GM19468 (cell line): ENCODE measurements around the gene MINDY4.

ENCODE experiments used
- ATAC-seq: cut with Tn5 transposase; IDR thresholded peaks from one replicate; pipeline ENCODE4 v1.9.1; 2021; ENCODE audit warnings: mild to moderate bottlenecking, moderate library complexity, moderate number of reproducible peaks; ENCODE audit not compliant: unreplicated experiment; ENCODE audit errors: extremely low read depth

MINDY4 gene

GRCh38 chr7:30771174-30771879 lies at the start of gene MINDY4:
MINDY4 (plus strand) TSS chr7:30771417; CDS start chr7:30771494, 77 bp downstream.
- ATAC-seq, result peak; percentile 44

DNA sequence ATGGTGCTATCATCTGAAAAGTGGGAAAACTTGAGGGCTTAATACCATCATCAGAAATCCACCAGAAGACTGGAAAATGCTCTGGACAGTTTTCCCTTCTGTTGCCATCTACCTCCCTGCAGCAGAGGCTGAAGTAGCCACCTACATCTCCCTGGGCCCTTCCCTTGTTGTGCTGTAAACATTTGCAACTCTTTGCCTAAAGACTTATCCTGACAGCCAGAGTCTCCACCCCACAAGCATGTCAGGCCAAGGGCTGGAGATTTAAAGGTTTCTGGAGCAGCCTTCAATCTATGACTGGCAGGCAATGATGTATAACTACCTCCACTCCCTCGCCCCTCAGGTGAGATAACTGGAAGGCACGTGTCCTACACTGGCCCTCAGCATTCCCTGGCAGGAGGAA lies 49.0 kb upstream of the MINDY4 start:
- no peak for ATAC-seq

DNA sequence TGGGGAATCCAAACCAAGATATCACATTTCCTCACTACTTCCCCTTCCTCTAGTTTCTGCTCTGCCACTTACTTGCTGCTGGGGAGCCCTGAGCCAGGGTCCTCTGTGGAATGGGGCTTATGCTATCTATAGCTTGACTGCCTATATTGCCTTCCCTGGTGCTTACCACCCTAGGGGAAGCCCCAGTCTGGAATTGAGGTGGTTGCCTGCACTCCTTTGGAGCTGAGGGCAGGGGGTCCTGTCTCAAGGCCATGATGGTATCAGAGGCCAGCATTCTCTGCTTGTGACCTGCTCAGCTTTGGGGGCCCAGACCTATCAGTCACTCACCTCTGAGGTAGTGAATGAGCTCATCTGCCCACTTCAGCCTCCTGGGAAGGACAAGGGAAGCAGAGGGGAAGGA lies 48.5 kb upstream of the MINDY4 start:
- ATAC-seq, result no peak

GRCh38 chr7:30723776-30724175 lies 47.4 kb upstream of the MINDY4 start:
- ATAC-seq, result no peak

DNA sequence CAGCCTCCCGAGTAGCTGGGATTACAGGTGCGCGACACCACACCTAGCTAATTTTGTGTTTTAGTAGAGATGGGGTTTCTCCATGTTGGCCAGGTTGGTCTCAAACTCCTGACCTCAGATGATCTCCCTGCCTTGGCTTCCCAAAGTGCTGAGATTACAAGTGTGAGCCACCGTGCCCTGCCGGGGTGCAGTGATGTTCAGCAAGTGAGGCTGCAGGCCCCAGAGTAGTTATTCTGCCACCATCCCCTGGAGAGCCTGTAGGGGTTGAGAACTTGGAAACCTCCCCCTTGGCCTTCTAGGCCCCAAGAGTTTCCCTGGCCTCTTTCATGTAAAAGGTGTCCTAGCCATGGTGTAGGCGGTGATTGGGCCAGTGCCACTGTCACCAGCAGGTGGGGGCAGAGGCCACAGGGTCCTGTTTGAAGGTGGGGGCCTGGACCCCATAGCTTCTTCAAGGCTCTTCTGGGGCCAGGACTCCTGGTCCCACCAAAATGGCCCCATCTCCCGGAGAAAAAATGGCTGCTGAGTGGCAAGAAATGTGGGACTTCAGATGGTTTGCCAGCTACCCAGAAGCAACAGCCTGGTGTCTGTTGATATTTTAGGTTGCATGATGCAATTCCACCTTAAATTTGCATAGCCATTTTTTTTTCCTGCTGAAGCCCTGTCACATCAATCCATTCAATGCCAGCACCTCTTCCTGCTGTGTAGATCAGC lies 44.8 kb upstream of the MINDY4 start:
- no peak for ATAC-seq

- ATAC-seq, result no peak
Observed at GRCh38 chr7:30727061-30727945, 43.9 kb upstream of the MINDY4 start.

GRCh38 chr7:30728591-30729100 lies 42.6 kb upstream of the MINDY4 start:
- ATAC-seq, result no peak

DNA sequence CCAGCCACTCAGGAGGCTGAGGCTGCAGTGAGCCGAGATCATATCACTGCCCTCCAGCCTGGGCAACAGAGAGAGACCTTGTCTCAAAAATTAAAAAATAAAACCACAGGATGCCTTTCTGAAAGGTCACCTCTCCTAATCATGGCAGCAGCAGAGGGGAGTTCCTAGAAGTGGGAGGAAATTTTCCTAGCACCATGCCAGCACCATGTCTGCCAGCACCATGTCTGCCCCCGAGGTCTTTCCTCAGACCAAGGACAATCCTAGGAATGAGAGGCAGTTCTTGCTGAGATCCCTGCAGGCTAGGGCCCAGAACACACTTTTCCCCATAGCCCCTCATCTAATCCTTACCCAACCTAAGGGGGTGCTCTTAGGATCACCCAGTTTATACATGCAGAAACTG lies 41.6 kb upstream of the MINDY4 start:
- no peak for ATAC-seq

GRCh38 chr7:30730097-30730496 lies 41.1 kb upstream of the MINDY4 start:
- no peak for ATAC-seq

DNA sequence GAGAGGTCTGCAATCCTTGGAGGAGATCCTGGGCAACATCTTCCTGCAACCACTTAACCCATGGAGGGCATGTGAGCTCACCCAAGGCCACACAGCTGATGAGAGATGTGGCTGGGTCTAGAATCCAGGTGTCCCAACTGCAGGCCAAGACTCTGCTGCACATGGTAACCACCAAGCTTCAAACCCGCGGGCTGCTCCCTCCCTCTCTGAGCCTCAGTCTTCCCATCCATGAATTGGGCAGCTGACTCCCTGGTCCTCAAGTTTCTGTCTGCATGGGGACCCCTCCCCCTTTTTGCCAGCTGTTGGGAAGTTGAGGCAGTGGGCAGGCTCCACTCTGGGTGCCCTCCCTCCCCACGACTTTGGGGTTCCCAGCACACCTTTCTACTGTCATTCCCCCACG lies 40.2 kb upstream of the MINDY4 start:
- no peak for ATAC-seq

- no peak for ATAC-seq
Observed at GRCh38 chr7:30731581-30731980, 39.6 kb upstream of the MINDY4 start.

- ATAC-seq, result no peak
Observed at GRCh38 chr7:30732606-30733005, 38.6 kb upstream of the MINDY4 start.

DNA sequence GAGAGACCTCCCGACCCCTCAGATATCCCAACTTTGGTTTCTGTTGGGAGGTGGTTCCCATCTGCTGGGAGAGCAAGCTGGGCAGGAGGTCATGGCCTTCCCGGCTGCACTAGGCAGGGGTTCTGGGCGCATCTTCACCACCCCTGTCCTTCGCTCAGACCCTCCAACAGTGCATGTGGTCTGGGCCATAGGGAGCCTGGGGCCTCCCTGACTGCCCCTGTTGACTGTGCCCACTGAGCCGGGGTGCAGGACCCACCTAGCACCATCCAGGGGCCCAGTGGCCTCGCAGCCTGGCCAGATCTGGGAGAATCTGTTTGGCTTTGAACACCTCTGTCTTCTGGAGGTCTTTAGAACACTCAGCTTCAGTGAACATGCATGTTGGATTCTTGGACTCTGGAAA lies 38.0 kb upstream of the MINDY4 start:
- ATAC-seq, result no peak

- ATAC-seq, result no peak
Observed at GRCh38 chr7:30733691-30734090, 37.5 kb upstream of the MINDY4 start.

GRCh38 chr7:30734497-30734896 lies 36.7 kb upstream of the MINDY4 start:
- no peak for ATAC-seq

GRCh38 chr7:30735631-30736030 lies 35.6 kb upstream of the MINDY4 start:
- ATAC-seq, result no peak

DNA sequence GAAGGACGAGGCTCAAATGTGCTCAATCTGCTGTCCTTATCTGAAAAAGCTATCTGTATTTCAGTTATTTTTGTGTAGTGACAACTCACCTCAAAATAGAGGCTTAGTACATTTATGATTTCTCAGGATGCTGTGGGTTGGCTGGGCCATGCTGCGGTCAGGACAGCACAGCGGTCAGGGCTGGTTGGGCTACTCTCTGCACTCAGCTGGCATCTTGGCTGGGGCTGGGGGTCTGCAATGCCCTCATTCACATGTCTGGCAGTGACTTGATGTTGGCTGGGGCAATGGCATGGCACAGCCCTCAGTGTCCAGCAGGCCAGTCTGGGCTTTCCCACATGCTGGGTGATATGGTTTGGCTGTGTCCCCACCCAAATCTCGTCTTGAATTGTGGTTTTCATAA lies 34.9 kb upstream of the MINDY4 start:
- no peak for ATAC-seq

GRCh38 chr7:30738026-30738915 lies 32.9 kb upstream of the MINDY4 start:
- ATAC-seq, result no peak

DNA sequence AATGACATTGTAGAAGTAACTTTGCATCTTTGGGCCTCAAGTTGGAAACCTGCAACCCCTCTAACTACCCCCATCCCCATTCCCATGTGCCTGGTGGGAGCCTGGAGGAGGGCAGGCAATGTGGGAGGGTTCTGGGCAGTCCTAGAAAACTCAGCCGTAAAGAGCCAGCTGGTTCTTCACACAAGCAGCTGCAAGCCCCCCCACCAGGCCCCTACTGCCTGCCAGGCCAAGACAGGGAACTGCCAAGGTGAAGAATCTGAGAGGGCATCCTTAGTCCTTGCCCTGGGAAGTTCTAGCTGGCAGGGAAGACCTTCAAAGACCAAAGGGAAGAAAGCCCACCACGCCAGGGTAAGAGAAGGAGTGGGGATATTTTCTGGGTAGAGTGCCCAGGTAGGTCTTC lies 31.5 kb upstream of the MINDY4 start:
- no peak for ATAC-seq
